OCI-LY3 (cell line): ENCODE data around the gene MRPL39.

Experiments used
- H2AFZ ChIP-seq: fragments of 200-600, 300-600 bp; shearing (Covaris generic); 2 replicates; pipeline ENCODE4 v1.6.0; 2014; ENCODE audit warnings: antibody characterized with exemption, low read depth, low read length
- H3K27ac ChIP-seq: fragments of 200-600, 300-600 bp; sonication (generic); 2 replicates; pipeline ENCODE4 v1.5.1; 2014; ENCODE audit warnings: mild to moderate bottlenecking, low read length, moderate library complexity, mixed read lengths
- H3K27me3 ChIP-seq: fragments of 200-600, 300-600 bp; sonication (generic); 2 replicates; pipeline ENCODE4 v1.6.1; 2014; ENCODE audit warnings: low read depth, low read length, mixed read lengths
- H3K36me3 ChIP-seq: fragments of 200-600, 300-600 bp; sonication (generic); replicated peaks from 2 replicates; pipeline ENCODE3; 2014; ENCODE audit warnings: low read depth, low read length, mixed read lengths
- H3K4me1 ChIP-seq: fragments of 300-600, 200-600 bp; sonication (generic); 2 replicates; pipeline ENCODE4 v1.6.1; 2014; ENCODE audit warnings: low read length, mixed read lengths
- H3K4me2 ChIP-seq: fragments of 200-600, 300-600 bp; sonication (generic); 2 replicates; pipeline ENCODE4 v1.6.1; 2014; ENCODE audit warnings: low read length, mixed read lengths
- H3K4me3 ChIP-seq: fragments of 300-600, 200-600 bp; sonication (generic); 2 replicates; pipeline ENCODE4 v1.5.1; 2014; ENCODE audit warnings: antibody characterized with exemption, mild to moderate bottlenecking, low read length, moderate library complexity
- H3K79me2 ChIP-seq: fragments of 300-600, 200-600 bp; shearing (Covaris generic); 2 replicates; pipeline ENCODE4 v1.6.1; 2014; ENCODE audit warnings: mild to moderate bottlenecking, low read length, mixed read lengths
- H3K9ac ChIP-seq: fragments of 300-600, 200-600 bp; shearing (Covaris generic); 2 replicates; pipeline ENCODE4 v1.6.0; 2014; ENCODE audit warnings: mild to moderate bottlenecking, low read length, moderate library complexity
- H3K9me3 ChIP-seq: fragments of 200-600, 300-600 bp; shearing (Covaris generic); 2 replicates; pipeline ENCODE4 v1.6.1; 2014; ENCODE audit warnings: low read length, mixed read lengths; ENCODE audit not compliant: insufficient read depth
- H4K20me1 ChIP-seq: fragments of 200-600, 300-600 bp; sonication (generic); 2 replicates; pipeline ENCODE4 v1.6.1; 2016; ENCODE audit warnings: low read length, mixed read lengths; ENCODE audit not compliant: insufficient read depth
- EZH2phosphoT487 ChIP-seq: fragments of 200-600 bp; shearing (Covaris generic); IDR thresholded peaks from 2 replicates; pipeline ENCODE4 v1.6.1; 2018; ENCODE audit warnings: antibody characterized with exemption, mixed run types, low read depth
- TF ChIP-seq, protein P1 (sequence below): fragments of 200-600, 300-600 bp; sonication (generic); IDR thresholded peaks from 2 replicates; pipeline ENCODE4 v1.5.1; 2014; ENCODE audit warnings: antibody characterized with exemption, low read length, low read depth

Gene MRPL39

GRCh38 chr21:25581582-25581981 lies 25.7 kb downstream of the MRPL39 start:
- Histone ChIP-seq H3K4me3 (no peak overlapping the region), H4K20me1 (no peaks in the 10 kb centered on the region), H3K79me2 (peaks cover 6% of the 10 kb centered on the region), H3K9me3 (no peaks in the 10 kb centered on the region), H3K27ac (no peak overlapping the region), H3K27me3 (no peaks in the 10 kb centered on the region), H2AFZ (no peak overlapping the region), H3K36me3 (peaks cover 16% of the 10 kb centered on the region), H3K9ac (no peak overlapping the region), H3K4me1 (peaks cover 33% of the 10 kb centered on the region), H3K4me2 (no peak overlapping the region)
- TF ChIP-seq, protein P1, sequence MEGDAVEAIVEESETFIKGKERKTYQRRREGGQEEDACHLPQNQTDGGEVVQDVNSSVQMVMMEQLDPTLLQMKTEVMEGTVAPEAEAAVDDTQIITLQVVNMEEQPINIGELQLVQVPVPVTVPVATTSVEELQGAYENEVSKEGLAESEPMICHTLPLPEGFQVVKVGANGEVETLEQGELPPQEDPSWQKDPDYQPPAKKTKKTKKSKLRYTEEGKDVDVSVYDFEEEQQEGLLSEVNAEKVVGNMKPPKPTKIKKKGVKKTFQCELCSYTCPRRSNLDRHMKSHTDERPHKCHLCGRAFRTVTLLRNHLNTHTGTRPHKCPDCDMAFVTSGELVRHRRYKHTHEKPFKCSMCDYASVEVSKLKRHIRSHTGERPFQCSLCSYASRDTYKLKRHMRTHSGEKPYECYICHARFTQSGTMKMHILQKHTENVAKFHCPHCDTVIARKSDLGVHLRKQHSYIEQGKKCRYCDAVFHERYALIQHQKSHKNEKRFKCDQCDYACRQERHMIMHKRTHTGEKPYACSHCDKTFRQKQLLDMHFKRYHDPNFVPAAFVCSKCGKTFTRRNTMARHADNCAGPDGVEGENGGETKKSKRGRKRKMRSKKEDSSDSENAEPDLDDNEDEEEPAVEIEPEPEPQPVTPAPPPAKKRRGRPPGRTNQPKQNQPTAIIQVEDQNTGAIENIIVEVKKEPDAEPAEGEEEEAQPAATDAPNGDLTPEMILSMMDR = no peak
- no peak for TF ChIP-seq EZH2phosphoT487

DNA sequence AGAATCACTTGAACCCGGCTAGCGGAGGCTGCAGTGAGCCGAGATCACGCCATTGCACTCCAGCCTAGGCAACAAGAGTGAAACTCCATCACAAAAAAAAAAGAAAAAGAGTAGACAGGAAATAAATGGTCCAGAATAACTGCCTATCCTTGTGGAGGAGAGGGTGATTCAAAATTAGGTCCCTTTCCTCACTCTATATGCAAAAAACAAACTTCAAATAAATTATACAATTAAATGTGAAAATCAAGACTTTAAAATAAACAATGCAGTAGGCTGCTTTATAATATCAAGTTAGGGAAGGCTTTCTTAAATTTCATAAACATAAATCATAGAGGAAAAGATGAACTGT lies 26.4 kb downstream of the MRPL39 start:
- Histone ChIP-seq H3K27me3 (no peaks in the 10 kb centered on the region), H3K9me3 (no peaks in the 10 kb centered on the region), H3K9ac (no peak overlapping the region), H3K27ac (no peak overlapping the region), H4K20me1 (no peaks in the 10 kb centered on the region), H3K79me2 (peaks cover 3% of the 10 kb centered on the region), H2AFZ (no peak overlapping the region), H3K4me3 (no peak overlapping the region), H3K36me3 (peaks cover 17% of the 10 kb centered on the region), H3K4me2 (no peak overlapping the region), H3K4me1 (peaks cover 40% of the 10 kb centered on the region)
- no peak for TF ChIP-seq EZH2phosphoT487
- TF ChIP-seq, protein P1 = no peak

DNA sequence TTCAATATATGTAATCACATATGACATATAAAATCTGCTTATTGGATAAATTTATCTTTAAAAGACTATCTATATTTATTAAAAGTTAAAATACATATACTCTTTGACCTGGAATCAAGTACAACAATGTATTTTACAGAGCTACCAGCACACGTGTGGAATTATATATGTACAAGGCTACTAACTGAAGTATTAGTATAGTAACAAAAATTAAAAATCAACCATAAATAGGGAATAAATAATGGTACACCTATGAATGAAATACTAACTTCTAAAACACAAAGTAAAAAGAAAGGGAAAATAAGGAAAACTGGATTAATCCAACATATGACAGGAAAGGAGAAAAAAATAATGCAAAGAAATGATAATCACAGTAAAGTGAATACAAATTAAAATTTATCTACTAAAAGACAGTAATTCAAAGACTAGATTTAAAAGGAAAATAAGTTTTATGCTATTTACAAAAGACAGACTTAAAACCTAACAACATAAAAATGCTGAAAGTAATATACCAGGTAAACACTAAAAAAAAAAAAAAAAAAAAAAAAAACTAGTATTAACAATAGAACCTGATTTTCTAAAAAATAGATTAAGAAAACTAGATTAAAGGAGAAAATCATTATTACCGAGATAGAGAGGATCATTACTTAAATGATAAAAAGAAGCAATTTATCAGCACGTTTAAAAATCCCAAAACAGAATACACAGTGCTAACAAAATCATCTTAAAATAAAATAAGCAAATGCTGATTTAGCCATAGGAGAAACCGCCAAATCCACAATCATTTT lies 27.9 kb downstream of the MRPL39 start:
- Histone ChIP-seq H3K9ac (no peak overlapping the region), H3K4me1 (peaks cover 55% of the 10 kb centered on the region), H2AFZ (no peak overlapping the region), H3K9me3 (no peaks in the 10 kb centered on the region), H3K4me2 (no peak overlapping the region), H3K27me3 (no peaks in the 10 kb centered on the region), H3K27ac (peak overlapping the region; percentile 30), H3K4me3 (no peak overlapping the region), H3K79me2 (peaks cover 18% of the 10 kb centered on the region), H3K36me3 (peaks cover 25% of the 10 kb centered on the region), H4K20me1 (peaks cover 8% of the 10 kb centered on the region; the same call in 1 of the 2 replicates)
- no peak for TF ChIP-seq EZH2phosphoT487
- TF ChIP-seq, protein P1 = no peak

- peaks cover 29% of the 10 kb centered on the region for H3K79me2 ChIP-seq
- H3K36me3 ChIP-seq = peaks cover 33% of the 10 kb centered on the region
- TF ChIP-seq EZH2phosphoT487 = no peak
- TF ChIP-seq, protein P1 = no peak
- H3K4me1 ChIP-seq = peaks cover 61% of the 10 kb centered on the region
- H3K9me3 ChIP-seq = no peaks in the 10 kb centered on the region
- H3K9ac ChIP-seq = peak overlapping the region; percentile 20; the same call in 1 of the 2 replicates
- H3K4me2 ChIP-seq = no peak overlapping the region
- H4K20me1 ChIP-seq = peaks cover 13% of the 10 kb centered on the region
- no peaks in the 10 kb centered on the region for H3K27me3 ChIP-seq
- no peak overlapping the region for H2AFZ ChIP-seq
- H3K27ac ChIP-seq = peak overlapping the region; percentile 98
- no peak overlapping the region for H3K4me3 ChIP-seq
Observed at GRCh38 chr21:25578056-25578961, 29.0 kb downstream of the MRPL39 start.
